Rectal smooth muscle tissue (tissue), 1 donor: ENCODE results near the gene KRT37.
"Not testable (repeated sequence)": the region's sequence is repeated elsewhere in the genome, so short reads cannot be mapped to it uniquely, and the experiment has no call there.

ENCODE experiments used
- H3K27ac ChIP-seq: one replicate; pipeline ENCODE4 v1.7.0; 2013; ENCODE audit warnings: low read depth, low read length, inconsistent platforms
- H3K27me3 ChIP-seq: one replicate; pipeline ENCODE4 v1.7.0; 2013; ENCODE audit warnings: low read length; ENCODE audit not compliant: control insufficient read depth, insufficient read depth
- H3K36me3 ChIP-seq: one replicate; pipeline ENCODE4 v1.7.0; 2013; ENCODE audit warnings: low read length; ENCODE audit not compliant: control insufficient read depth, insufficient read depth
- H3K4me1 ChIP-seq: one replicate; pipeline ENCODE4 v1.7.0; 2013; ENCODE audit warnings: low read length; ENCODE audit not compliant: control insufficient read depth, insufficient read depth
- H3K4me3 ChIP-seq: one replicate; pipeline ENCODE4 v1.7.0; 2013; ENCODE audit warnings: low read length
- H3K9ac ChIP-seq: one replicate; pipeline ENCODE4 v1.7.0; 2013; ENCODE audit warnings: low read length

KRT37 gene

DNA sequence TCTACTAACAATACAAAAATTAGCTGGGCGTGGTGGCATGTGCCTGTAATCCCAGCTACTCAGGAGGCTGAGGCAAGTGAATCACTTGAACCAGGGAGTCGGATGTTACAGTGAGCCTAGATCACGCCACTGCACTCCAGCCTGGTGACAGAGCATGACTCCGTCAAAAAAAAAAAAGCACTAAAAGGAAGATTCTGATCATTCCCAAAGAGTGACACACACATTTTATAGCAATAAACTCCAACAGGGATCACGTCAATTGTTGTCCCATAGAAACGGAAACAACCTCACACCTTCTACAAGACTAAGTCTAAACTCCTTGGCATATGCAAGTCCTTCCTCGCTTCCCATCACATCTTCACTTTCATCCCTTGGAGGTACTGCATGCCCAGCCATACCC lies 44.3 kb downstream of the KRT37 start:
- H3K9ac ChIP-seq, H3K36me3 ChIP-seq, H3K4me3 ChIP-seq, H3K27ac ChIP-seq, H3K27me3 ChIP-seq, H3K4me1 ChIP-seq: not testable (repeated sequence)

DNA sequence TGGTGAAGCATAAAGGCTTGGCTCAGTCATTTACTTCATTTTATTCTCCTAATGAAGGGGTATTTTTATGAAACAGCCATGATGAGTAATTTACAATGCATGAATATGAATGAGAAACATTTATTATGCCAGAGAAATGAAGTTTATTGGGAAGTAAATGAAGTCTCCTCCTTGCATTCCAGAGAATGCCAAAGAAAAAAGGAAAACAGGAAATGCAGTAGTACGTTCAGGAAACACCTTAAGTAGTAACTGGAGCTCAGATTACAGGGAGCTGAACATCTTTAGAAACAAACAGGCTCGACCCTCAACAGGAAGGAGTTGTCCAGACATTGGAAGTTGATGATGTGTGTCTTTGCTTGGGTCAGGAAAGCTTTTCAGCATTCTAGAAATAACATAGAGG lies 46.8 kb downstream of the KRT37 start:
- no peaks in the 10 kb centered on the region for H3K4me1 ChIP-seq
- no peak overlapping the region for H3K27ac ChIP-seq
- H3K4me3 ChIP-seq, result no peak overlapping the region
- H3K9ac ChIP-seq, result no peak overlapping the region
- H3K36me3 ChIP-seq, result no peaks in the 10 kb centered on the region
- no peaks in the 10 kb centered on the region for H3K27me3 ChIP-seq
